ENCODE measurements around the gene KIF16B. TPM values are rescaled to one million over a fixed set of nuclear protein-coding genes. Genes with fewer than 3 reads are reported as not detected.

The KIF16B gene
- total RNA-seq, 6 experiments from 2014 or later = 0.31 to 3.4 (median 3.2) TPM

- H3K4me1 Mint-ChIP-seq (ENCODE audit: low read depth) = no peaks in the 10 kb centered on the region
- no peak overlapping the region for H3K27ac Mint-ChIP-seq
- H3K27me3 Mint-ChIP-seq (ENCODE audit: insufficient read depth) = no peaks in the 10 kb centered on the region; the same call in 1 of the 2 replicates
- TF ChIP-seq CTCF (IDR thresholded peaks at IDR 0.05) = no peak
- H3K4me3 Mint-ChIP-seq = no peak overlapping the region
- peaks cover 19% of the 10 kb centered on the region for H3K9me3 Mint-ChIP-seq
- H3K36me3 Mint-ChIP-seq (ENCODE audit: low read depth) = no peaks in the 10 kb centered on the region
- DNase-seq = no peak
These were observed 11.0 kb downstream of the KIF16B start for GRCh38 chr20:16562259-16562658.

GRCh38 chr20:16560661-16561060 lies 12.6 kb downstream of the KIF16B start:
- Mint-ChIP-seq H3K9me3 (peaks cover 30% of the 10 kb centered on the region), H3K4me1 (ENCODE audit: low read depth) (no peaks in the 10 kb centered on the region), H3K4me3 (no peak overlapping the region), H3K27me3 (ENCODE audit: insufficient read depth) (no peaks in the 10 kb centered on the region; the same call in 1 of the 2 replicates), H3K27ac (no peak overlapping the region), H3K36me3 (ENCODE audit: low read depth) (no peaks in the 10 kb centered on the region)
- DNase-seq = no peak
- TF ChIP-seq CTCF (IDR thresholded peaks at IDR 0.05) = no peak

GRCh38 chr20:16560216-16560615 lies 13.0 kb downstream of the KIF16B start:
- no peak for DNase-seq
- no peak for TF ChIP-seq CTCF (IDR thresholded peaks at IDR 0.05)
- H3K27me3 Mint-ChIP-seq (ENCODE audit: insufficient read depth) = no peaks in the 10 kb centered on the region
- H3K27ac Mint-ChIP-seq = no peak overlapping the region
- H3K4me1 Mint-ChIP-seq (ENCODE audit: low read depth) = no peaks in the 10 kb centered on the region
- no peak overlapping the region for H3K4me3 Mint-ChIP-seq
- peaks cover 30% of the 10 kb centered on the region for H3K9me3 Mint-ChIP-seq
- H3K36me3 Mint-ChIP-seq (ENCODE audit: low read depth) = no peaks in the 10 kb centered on the region

- no peak overlapping the region for H3K4me3 Mint-ChIP-seq
- H3K36me3 Mint-ChIP-seq (ENCODE audit: low read depth) = no peaks in the 10 kb centered on the region
- H3K4me1 Mint-ChIP-seq (ENCODE audit: low read depth) = no peaks in the 10 kb centered on the region
- no peak for DNase-seq
- no peak for TF ChIP-seq CTCF (IDR thresholded peaks at IDR 0.05)
- no peaks in the 10 kb centered on the region; the same call in 1 of the 2 replicates for H3K27me3 Mint-ChIP-seq (ENCODE audit: insufficient read depth)
- no peak overlapping the region for H3K27ac Mint-ChIP-seq
- peaks cover 44% of the 10 kb centered on the region for H3K9me3 Mint-ChIP-seq
These were observed 16.9 kb downstream of the KIF16B start for GRCh38 chr20:16556301-16556700.

GRCh38 chr20:16555754-16556153 lies 17.5 kb downstream of the KIF16B start:
- Mint-ChIP-seq H3K27ac (no peak overlapping the region), H3K27me3 (ENCODE audit: insufficient read depth) (no peaks in the 10 kb centered on the region; the same call in 1 of the 2 replicates), H3K4me3 (no peak overlapping the region), H3K36me3 (ENCODE audit: low read depth) (no peaks in the 10 kb centered on the region), H3K9me3 (peaks cover 46% of the 10 kb centered on the region), H3K4me1 (ENCODE audit: low read depth) (no peaks in the 10 kb centered on the region)
- DNase-seq = no peak
- no peak for TF ChIP-seq CTCF (IDR thresholded peaks at IDR 0.05)
